Mammary epithelial cell (primary cell): ENCODE measurements around the gene SPN.
"Not testable (repeated sequence)": the region's sequence is repeated elsewhere in the genome, so short reads cannot be mapped to it uniquely, and the experiment has no call there.

Source experiments
- EZH2 ChIP-seq: IDR thresholded peaks from 2 replicates; pipeline ENCODE4 v1.6.1; 2012; ENCODE audit warnings: low read length, inconsistent platforms, borderline replicate concordance
- TF ChIP-seq, protein P1 (sequence below), 2 donors: IDR thresholded peaks in 1 of 2; conservative IDR thresholded peaks in 1 of 2; 2 replicates each; pipeline ENCODE4 v1.5.1; 2011 to 2012; ENCODE audit warnings: inconsistent platforms in 2 of 2, low read length in 2 of 2, mild to moderate bottlenecking in 2 of 2, control low read depth in 1 of 2, low read depth in 1 of 2; ENCODE audit not compliant: insufficient read depth in 1 of 2; ENCODE audit errors: extremely low read depth in 1 of 2

DNA sequence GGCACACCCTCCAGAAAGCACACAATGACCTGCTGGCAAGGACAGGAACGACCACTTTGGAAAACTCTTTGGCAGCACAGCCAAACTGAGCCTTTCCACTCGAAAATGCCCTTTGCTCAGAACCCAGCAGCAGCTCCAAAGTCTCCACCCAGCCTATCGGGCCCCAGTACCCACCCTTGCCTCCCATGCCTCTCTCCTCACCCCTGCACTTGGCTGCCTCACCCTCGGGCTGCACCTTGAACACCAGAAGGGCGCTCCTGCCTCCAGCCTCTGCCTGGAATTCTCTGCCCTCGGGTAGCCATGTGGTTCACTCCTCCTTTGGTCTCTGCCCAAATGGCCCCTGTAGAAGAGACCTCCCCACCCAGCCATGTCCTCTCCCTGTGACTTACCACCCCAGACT lies 46.9 kb upstream of the SPN start:
- TF ChIP-seq, protein P1, sequence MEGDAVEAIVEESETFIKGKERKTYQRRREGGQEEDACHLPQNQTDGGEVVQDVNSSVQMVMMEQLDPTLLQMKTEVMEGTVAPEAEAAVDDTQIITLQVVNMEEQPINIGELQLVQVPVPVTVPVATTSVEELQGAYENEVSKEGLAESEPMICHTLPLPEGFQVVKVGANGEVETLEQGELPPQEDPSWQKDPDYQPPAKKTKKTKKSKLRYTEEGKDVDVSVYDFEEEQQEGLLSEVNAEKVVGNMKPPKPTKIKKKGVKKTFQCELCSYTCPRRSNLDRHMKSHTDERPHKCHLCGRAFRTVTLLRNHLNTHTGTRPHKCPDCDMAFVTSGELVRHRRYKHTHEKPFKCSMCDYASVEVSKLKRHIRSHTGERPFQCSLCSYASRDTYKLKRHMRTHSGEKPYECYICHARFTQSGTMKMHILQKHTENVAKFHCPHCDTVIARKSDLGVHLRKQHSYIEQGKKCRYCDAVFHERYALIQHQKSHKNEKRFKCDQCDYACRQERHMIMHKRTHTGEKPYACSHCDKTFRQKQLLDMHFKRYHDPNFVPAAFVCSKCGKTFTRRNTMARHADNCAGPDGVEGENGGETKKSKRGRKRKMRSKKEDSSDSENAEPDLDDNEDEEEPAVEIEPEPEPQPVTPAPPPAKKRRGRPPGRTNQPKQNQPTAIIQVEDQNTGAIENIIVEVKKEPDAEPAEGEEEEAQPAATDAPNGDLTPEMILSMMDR (conservative IDR thresholded peaks at IDR 0.05 in 1 of 2, IDR thresholded peaks at IDR 0.05 in 1 of 2; ENCODE audit: extremely low read depth in 1 of 2, insufficient read depth in 1 of 2, low read depth in 1 of 2, low read length in 2 of 2) = not testable (repeated sequence)
- not testable (repeated sequence) for TF ChIP-seq EZH2
